Measurements from ENCODE around the gene FHAD1.

The FHAD1 gene

DNA sequence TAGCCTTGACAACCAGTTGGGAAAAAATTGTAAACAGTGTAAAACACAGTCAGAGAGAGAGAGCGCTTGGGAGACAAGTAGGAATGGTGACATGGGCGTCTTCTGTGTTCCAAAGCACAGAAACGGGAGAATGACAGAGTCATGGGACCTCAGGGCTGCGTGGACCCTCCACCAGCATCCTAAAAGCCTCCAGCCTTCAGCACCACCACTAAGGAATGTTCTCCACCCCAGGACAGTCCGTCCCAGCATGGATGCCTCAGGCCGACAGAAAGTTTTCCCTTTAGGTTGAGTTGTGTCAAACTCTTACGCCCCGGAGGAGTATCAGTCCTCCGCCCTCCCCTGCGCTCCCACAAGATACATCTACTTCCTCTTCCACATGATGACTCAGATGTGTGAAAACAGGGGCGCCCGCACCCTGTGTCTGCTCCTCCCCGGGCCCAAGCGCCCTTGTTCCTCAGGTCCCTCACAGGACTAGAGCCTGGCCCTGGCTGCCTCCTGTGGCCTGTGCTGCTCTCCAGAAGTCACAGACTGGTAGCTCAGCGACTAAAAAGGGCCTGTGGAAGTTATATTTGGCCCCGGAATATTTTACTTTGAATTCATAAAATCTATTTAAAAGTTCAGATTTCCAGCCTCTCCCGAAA, 98.8 kb downstream of the FHAD1 start:
- no peak for DNase-seq (ENCODE audit: low spot score)

DNA sequence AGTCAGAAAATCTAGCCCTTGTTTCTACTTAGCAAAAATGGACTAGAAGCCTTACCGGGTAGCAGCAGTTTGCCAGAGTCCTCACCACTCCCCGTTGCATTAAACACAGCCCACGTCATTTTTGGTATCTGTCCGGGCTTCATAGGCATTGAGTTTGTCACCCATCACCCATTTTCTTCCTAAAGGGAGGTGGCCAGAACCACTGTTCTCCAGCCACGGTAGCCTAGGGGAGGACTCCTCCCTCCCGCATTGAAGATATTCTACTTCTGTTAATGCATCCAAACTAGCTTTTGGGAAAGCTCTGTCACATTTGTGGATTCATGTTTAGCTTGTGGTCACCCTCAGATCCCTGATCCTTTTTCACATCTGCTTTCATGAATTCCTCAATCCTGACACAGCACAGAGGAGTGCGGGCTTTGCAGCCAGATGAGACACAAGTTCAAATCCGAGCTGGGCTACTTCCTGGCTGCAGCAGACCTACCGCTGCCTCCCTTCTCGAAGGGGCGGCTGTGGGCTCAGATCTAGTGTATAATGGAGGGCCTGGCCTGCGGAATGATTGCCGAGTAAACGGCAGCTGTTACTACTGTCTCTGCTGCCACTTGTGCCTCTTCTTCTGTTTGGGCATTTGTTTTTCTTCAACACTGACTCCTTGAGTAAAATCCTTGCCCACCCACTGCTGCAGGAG, 99.5 kb downstream of the FHAD1 start:
- no peak for DNase-seq (ENCODE audit: low spot score)

DNA sequence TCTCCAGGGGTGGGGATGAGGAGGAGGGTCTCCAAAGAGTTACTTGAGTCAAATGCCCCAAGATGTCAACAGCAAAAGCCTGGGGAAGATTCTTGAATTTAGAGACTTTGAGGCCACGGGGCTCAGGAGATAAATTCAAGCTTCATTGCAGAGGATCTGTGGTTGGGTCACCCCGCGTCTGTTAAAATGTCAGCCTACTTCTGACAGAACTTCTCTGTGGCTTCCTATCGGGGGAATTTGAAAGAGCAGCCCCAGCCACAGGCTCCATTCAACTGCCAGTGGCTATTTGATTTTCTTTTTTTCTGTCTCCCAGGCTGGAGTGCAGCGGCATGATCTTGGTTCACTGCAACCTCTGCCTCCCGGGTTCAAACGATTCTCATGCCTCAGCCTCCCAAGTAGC, 100.2 kb downstream of the FHAD1 start:
- no peak for DNase-seq (ENCODE audit: low spot score)

DNA sequence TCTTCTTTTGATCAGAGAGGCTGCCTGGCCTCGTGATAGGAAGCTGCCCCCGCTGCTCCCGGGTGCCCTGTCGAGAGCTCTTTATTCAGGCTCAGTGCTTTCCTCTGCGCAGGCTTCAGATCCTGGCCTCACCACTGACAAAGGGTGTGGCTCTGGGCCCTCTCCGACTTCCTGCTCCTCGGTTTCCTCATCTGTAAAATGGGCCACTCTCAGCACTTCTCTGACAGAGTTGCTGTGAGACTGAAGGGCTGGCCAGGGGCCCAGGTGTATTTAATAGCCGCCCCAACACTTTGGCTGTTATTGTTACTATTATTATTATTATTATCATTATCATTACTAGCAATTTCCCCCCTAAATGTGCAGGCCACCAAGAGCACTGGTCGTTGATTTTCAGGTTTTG, 101.6 kb downstream of the FHAD1 start:
- DNase-seq (ENCODE audit: low spot score), result no peak

DNA sequence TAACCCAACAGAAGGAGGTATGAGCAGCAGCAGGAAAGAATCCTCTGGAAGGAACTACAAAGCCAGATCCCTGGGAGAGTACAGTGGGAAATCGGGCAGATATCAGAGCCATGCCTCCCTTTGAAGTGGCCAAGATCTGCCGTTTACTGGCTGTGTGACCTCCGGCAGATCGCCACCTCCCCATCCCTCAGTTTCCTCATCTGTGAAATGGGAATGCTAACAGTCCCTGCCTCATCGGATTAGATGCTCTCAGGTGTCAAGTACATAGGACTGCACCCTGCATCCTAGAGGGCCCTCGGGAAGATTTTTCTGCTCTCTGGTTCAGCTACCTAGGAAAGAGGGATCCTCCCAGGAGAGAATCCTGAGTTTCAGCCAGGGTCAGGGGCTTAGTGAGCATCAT, 102.1 kb downstream of the FHAD1 start:
- DNase-seq (ENCODE audit: low spot score), result no peak

DNA sequence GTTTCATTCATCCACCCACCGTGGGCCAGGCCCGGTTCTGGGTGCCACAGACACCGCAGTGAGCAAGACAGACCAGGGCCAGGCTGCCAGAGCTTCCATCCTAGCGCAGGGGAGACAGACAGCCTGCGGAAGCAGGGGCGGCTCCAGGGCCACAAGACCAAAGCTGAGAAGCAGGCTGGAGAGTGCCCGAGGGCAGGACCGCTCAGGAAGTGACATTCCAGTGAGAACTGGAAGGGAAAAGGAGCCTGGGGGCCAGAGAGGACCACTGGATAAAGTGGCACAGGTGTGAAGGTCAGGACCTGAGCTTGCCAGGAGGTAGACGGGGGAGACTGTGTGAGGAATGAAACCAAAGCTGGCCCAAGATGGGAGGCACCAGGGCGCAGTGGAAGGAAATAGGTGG, 103.1 kb downstream of the FHAD1 start:
- no peak for DNase-seq (ENCODE audit: low spot score)

DNA sequence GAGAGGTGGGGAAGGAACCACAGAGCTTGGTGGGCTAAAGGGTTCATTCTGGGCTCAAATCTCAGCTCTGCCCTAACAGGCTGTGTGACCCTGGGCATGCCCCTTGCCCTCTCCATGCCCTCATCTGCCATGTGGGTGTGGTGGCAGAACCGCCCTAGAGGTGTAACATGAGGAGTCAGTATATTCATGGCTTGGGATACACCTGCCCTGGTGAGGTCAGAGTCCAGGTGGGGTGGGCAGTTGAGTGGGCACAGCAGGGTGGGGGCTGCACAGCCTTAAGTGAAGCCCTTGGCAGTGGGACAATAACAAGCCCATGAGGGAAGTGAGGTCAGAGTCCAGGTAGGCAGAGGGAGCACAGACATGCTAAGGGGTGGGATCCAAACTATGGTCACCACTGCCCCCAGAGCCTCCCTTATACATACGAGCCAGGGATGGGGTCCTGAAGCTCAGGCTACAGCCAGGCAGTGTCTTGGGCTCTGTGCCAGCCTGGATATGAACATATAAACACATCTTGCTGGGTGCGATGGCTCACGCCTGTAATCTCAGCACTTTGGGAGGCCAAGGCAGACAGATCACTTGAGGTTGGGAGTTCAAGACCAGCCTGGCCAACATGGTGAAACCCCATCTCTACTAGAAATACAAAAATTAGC, 103.7 kb downstream of the FHAD1 start:
- DNase-seq (ENCODE audit: low spot score), result no peak

DNA sequence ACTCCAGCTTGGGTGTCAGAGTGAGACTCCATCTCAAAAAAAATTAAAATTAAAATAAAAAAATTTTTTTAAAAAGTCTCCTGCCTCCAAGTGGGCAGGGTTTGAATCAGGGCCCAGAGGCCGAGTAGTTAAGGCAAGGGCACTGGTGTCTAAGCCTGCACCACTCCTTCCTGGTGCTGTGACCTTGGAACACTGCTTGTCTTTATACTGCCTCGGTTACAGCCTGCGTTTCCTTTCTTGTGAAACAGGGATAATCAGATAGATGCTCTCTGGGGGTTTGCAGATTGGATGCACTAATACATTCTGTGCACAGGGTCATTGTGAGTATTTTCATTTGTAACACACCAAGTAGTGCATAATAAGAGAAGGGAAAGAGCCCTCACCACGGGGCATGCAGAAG, 104.3 kb downstream of the FHAD1 start:
- DNase-seq (ENCODE audit: low spot score), result no peak

DNA sequence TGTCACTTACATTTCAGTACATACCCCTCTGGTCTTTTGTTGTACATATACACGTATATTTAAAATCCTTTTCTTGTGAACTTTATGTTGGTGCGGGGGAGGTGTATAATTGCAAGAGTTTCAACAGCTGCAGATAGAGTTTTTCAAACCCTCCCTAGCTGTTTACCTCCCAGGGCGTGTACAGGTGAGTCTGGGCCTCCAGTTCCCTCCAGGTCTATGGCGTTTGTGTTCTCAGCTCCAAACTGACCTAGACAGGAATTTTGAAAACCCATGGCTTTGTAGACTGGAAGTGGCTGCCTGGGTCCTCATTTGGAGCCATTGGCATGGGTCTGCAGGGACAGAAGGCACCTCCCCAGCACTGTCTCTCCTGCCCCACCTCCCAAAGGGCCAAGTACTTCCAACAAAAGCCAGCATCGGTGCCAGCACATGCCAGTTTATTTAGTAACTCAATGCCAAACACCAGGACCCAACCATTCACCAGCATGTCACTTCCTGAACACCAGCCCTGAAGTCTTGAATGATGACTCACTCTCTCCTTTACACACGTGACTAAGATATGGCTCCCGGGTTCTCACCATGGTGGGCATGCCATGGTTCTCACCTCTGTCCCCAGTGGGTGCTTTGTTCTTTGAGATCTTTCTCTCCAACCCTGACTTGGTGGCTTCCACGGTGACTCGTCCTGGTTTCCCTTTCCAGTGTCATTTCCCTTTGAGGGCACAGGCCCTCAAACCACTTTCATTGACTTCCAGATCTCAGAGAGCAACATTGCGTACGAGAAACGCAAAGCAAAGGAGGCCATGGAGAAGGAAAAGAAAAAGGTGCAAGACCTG, 105.3 kb downstream of the FHAD1 start:
- no peak for DNase-seq (ENCODE audit: low spot score)

DNA sequence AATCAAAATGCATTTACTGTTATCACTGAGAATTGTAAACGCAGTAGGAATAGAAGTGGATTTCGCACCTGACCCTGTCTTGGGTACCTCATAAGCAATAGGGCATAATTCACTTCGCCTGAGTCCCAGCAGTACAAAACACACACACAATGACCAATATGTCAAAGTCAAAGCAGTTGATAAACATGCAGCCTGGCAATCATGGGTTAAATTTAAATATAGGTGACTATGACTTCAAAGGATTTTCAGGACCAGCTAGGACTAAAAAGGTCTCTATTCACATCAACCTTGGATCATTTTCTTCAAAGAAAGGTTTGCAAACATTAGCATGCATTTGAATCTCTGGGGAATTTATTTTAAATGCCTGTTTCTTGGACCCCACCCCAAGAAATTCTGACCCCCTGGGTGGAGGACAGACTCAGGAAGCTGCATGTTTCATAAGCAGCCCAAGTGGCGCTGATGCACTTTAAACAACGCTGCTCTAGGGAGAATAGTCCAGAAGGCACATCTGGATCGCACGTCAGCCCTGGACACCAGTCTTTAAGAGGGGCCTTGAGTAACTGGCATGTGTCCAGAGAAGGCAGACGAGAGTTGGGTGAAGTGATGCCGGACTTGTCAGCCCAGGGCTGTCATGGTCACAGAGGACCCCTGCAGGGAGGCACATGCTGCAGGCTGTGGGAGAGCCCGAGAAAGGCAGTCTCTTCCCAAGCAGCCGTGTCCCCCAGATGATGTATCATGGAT, 107.0 kb downstream of the FHAD1 start:
- no peak for DNase-seq (ENCODE audit: low spot score)

DNA sequence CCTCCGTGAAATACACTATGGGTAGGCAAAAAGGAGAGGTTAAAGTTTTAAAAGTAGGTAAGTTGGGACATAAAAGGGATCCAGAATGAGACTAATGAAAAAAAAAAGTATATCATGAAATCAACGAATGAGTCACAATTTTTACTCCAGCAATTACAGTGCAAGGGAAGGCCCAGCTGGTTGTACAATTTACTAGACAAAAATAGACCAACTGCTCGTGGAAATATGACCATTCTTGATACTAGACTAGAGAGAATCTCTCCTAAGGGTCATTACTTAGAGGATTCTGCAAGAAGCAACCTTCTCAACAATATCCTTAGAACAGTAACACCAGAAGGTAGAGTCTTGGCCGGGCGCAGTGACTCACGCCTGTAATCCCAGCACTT, 107.5 kb downstream of the FHAD1 start:
- DNase-seq (ENCODE audit: low spot score), result no peak

DNA sequence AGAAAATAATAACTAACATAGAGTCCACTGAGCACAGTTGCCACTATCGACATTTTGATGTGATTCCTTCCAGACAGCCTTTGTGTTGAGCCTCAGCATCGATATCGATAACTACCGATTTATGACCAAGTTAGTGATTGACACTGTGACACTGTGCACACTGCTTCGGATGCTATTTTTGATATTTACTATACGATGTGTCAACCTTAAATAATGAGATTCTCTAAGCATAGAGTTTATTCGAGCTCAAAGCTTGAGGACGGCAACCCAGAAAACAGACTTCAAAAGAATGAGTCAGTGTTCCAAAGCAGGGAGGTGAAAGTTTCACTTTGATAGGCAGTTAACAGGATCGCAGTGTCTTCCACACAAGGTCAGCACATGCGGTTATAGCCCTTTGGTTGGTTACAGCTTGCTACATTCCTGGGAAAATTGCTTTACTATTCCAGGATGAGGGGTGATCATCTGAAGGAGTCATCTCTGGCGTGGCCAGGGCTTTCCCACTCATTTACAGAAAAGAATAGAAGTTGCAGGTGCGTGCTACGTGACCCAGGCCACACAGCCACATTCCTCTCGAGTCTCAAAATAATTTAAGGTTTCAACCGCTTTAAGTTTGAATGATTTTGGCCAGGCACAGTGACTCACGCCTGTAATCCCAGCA, 109.1 kb downstream of the FHAD1 start:
- no peak for DNase-seq (ENCODE audit: low spot score)

DNA sequence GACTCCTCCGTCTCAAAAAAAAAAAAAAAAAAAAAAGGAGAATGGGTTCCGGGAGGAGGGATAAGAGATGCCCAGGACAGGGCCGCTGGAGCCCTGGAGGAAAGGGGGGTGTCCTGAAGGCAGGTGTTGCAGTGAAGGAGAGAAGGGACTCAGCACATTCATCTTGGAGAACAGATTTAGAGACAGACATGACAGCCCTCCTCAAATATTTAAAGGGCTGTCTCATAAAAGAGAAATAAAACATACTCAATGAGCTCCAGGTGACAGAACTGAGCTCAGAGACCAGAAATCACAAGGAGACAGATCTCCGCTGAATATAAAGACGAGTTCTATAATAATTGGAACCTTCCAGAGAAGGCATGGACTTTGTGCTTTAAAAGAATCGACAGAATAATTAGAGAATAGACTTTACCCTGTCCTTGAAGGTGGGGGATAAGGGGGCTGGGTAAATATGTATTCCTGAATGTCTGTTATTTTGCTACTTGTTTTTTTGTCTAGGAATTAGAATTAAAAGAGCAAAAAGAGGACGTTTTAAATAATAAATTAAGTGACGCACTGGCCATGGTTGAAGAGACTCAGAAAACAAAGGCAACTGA, 110.7 kb downstream of the FHAD1 start:
- no peak for DNase-seq (ENCODE audit: low spot score)

DNA sequence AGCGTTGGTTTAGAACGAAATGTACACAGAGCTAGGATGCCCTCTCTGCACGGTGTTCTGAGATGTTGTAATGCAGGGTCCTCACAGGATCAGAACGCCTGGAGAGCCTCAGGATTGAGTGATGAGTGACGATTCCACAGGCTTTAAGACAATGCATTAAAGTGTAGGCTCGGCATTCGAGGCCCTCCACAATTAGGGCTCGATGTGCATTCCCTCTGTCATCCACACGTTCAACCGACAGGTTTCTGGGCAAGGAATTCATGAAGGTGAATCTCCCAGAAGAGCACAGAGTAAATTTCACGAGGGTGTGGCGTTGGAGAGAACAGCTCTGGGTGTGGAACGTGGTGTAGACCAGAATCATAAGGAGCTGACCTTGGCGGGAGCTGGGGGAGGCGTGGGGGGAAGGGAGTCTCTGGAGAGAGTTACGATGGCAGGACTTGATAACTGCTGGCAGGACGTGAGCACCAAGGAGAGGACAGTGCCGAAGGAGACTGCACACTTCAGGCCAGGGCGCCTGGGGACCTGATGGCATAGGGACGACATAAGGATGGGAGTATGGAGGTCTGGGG, 111.6 kb downstream of the FHAD1 start:
- no peak for DNase-seq (ENCODE audit: low spot score)

DNA sequence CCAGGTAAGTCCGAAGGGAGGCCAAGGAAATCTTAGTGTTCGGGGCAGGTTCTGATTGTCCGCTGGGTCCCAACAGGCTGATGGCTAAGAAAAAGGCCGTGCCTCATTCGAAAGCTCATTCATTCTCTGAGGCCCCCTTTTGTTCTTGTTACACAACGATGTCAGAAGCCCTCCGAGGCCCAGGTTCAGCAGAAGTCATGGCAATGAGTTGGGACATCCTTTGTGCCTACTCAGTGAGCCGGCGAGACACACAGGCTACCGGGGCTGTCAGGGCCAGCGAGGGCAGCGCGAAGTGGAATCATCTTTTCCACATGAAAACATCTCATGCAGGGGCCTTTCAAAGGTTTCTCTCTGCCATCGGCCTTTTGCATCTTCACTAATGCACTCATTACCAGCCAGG, 113.7 kb downstream of the FHAD1 start:
- no peak for DNase-seq (ENCODE audit: low spot score)

DNA sequence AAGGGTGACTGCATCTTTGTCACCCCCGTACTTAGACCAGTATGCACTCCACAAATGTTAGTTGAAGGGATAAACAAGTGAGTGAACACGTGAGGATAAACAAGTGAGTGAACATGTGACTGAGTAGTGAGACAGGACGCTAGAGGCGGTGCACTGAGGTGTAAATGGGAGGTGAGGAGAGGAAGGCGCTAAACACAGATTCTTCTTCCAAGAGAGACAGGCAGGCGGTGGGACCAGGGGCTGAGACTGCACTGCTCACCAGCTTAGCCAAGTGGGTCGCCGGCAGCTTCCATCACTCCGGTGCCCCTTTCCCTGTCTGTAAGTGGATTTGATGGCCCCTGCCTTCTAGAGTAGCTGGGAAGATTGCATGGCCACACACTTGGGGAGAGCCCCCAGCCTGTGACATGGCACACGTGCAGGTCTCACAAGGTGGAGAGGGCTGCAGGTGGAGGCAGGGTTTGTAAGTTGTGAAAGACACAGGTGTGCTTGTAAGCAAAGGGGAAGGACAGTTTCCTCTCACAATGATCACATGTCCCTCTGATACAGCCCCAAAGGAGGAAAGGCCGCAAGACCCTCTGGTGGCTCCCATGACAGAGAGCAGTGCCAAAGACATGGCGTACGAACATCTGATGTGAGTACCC, 115.2 kb downstream of the FHAD1 start:
- DNase-seq (ENCODE audit: low spot score), result no peak

DNA sequence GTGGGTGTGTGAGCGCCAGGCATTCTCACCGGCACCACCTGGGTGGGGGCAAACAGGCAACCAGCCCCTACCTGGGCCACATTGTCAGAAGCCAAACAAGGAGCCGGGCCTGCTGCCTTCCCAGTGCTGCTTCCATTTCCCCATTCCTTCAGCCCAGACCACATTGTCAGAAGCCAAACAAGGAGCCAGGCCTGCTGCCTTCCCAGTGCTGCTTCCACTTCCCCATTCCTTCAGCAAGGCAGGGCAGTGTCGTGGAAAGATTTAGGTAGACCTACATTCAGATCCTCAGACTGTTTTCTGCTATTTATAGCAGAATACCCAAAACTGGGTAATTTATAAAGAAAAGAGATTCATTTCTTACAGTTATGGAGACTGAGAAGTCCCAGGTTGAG, 115.7 kb downstream of the FHAD1 start:
- no peak for DNase-seq (ENCODE audit: low spot score)

DNA sequence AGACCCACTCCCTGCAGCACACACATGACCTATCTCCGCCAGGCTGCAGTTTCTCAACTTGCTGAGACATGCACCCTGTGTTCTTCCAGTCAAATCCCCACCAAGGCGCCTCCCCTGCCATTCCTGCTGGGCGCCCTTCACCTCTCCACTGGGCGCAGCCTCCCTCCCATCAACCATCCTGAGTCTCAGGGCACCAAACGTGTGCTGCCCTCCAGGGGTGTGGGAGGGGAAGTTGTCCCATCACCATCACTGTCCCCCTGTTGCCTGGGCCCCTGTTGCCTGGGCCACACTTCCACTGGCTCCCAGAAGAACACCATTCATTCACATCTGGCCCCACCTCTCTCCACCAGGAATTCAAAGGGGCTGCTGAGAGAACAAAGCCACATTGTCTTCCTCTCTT, 117.7 kb downstream of the FHAD1 start:
- DNase-seq (ENCODE audit: low spot score), result no peak

DNA sequence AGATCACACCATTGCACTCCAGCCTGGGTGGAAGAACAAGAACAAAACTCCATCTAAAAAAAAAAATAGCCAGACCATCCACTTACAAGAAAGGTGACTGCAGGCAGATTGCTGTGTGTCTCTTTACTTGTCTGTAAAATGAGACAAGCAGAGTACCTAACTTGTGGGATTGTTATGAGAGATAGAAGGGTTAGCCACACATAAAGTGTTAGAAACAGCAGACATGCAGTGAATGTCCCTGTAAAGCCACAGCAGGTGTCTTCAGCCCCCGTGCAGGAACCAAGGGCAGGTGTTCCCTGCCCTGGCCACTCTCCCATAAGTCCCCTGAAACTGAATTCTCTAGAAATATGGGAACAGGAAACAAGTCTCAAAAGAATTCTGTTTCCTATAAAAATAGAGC, 121.9 kb downstream of the FHAD1 start:
- no peak for DNase-seq (ENCODE audit: low spot score)

DNA sequence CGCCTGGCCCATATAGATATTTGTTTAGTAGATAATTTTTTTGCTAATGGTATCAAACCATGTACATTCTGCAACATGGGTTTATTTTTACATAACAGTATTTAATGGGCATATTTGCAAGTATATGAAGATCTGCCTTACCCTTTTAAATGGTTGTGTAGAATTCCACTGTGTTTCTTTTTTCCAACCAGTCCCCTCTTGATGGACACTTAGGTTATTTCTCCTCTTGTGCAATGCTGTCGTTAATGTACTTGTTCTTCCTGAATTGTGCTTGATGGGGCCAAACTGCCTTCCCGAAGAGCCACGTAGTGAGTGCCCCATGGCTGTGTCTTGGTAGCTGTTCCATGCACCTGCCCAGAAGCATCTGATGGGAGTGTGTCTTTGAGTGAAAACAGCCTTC, 123.2 kb downstream of the FHAD1 start:
- no peak for DNase-seq (ENCODE audit: low spot score)
